Subcutaneous abdominal adipose tissue (tissue), 5 donors: ENCODE results near the gene INA.

Experiments used
- H3K27ac ChIP-seq: one replicate; pipeline ENCODE4 v1.7.0; 2013; ENCODE audit warnings: low read depth, mild to moderate bottlenecking, inconsistent platforms, low read length, moderate library complexity
- H3K27me3 ChIP-seq, 5 donors: one replicate each; pipeline ENCODE4 v1.7.0; 2013; ENCODE audit warnings: low read length in 5 of 5, inconsistent platforms in 1 of 5; ENCODE audit not compliant: control insufficient read depth in 5 of 5, insufficient read depth in 4 of 5
- H3K36me3 ChIP-seq, 5 donors: one replicate each; pipeline ENCODE4 v1.7.0; 2013; ENCODE audit warnings: low read length in 5 of 5; ENCODE audit not compliant: control insufficient read depth in 5 of 5, insufficient read depth in 5 of 5
- H3K4me1 ChIP-seq, 5 donors: one replicate each; pipeline ENCODE4 v1.7.0; 2013; ENCODE audit warnings: low read length in 5 of 5, mild to moderate bottlenecking in 3 of 5, moderate library complexity in 1 of 5; ENCODE audit not compliant: control insufficient read depth in 5 of 5, insufficient read depth in 5 of 5
- H3K4me3 ChIP-seq, 5 donors: one replicate each; pipeline ENCODE4 v1.7.0; 2013; ENCODE audit warnings: low read length in 5 of 5, low read depth in 1 of 5
- H3K9ac ChIP-seq, 5 donors: one replicate each; pipeline ENCODE4 v1.7.0; 2013; ENCODE audit warnings: low read length in 5 of 5, mild to moderate bottlenecking in 4 of 5, moderate library complexity in 3 of 5
- H3K9me3 ChIP-seq, 5 donors: one replicate each; pipeline ENCODE4 v1.7.0; 2013; ENCODE audit warnings: low read length in 5 of 5; ENCODE audit not compliant: control insufficient read depth in 5 of 5
- donor health status: healthy.
- donor health status: healthy.
- donor health status: healthy.
- donor health status: healthy.
- donor health status: healthy.

The INA gene

GRCh38 chr10:103265717-103266329 lies 11.1 kb upstream of the INA start:
- H3K9me3 ChIP-seq = peaks cover 0 to 4% (median 0%) of the 10 kb centered on the region in 5 donors
- H3K27ac ChIP-seq = no peak overlapping the region
- no peak overlapping the region for H3K4me3 ChIP-seq
- H3K36me3 ChIP-seq = no peaks in the 10 kb centered on the region
- peaks cover 3 to 15% (median 4%) of the 10 kb centered on the region in 5 donors for H3K27me3 ChIP-seq
- no peaks in the 10 kb centered on the region for H3K4me1 ChIP-seq
- no peak overlapping the region for H3K9ac ChIP-seq

DNA sequence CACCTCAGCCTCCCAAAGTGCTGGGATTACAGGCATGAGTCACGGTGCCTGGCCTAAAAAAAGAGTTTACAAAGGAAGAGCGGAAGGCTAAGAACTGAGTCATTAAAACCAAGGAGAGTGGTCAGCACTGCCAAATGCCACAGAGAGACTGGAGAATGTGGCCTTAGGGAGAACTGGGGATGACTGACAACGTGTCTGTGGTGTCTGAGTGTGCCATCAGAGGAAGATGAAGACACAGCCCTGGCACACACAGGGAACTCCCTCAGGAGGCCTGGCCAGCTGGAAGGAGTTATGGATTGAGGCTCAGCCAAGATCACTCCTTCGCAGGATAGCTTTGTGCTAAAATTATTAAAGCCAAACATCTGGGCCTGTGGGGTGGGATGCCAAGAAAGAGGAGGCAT lies 3.9 kb upstream of the INA start:
- Histone ChIP-seq H3K27me3 (peaks cover 15 to 30% (median 29%) of the 10 kb centered on the region in 5 donors), H3K36me3 (no peaks in the 10 kb centered on the region), H3K4me1 (peaks cover 2 to 24% (median 16%) of the 10 kb centered on the region in 5 donors), H3K4me3 (no peak overlapping the region), H3K27ac (no peak overlapping the region), H3K9ac (no peak overlapping the region), H3K9me3 (peaks cover 0 to 4% (median 0%) of the 10 kb centered on the region in 5 donors)

DNA sequence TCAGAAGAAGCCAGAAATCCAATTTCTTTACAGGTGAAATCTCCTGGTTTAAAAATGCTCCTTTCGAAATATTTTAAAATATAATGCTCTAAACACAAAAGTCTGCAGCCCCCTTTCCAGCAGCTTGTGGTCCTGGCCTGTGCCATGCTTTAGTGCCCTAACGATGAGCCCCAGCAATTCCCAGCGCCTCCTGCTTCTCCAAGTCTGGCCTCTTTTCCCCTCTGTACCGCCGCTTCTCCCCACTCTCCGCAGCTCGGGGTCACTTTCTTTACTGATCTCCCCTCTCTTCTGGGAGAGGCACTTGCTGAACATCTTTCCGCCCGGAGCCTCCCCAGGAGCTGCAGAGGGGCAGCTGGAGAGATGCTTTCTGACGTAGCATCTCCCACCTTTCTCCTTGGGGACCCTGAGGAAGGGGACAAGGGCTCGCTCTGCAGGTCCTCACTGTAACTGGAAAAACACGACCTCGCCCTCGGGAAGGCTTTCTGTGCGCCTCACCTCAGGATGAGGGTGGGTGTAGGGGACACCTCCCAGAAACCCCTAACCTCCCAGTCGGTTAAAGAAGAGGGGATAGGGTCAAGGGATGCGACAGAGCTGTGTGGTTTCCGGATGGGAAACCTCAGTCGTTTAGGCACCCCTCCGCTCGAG lies 565 bp upstream of the INA start:
- no peak overlapping the region for H3K9ac ChIP-seq
- peaks cover 0 to 4% (median 0%) of the 10 kb centered on the region in 5 donors for H3K9me3 ChIP-seq
- peaks cover 24 to 57% (median 50%) of the 10 kb centered on the region in 5 donors for H3K27me3 ChIP-seq
- no peak overlapping the region for H3K4me3 ChIP-seq
- peaks cover 2 to 24% (median 16%) of the 10 kb centered on the region in 5 donors for H3K4me1 ChIP-seq
- no peaks in the 10 kb centered on the region for H3K36me3 ChIP-seq
- no peak overlapping the region for H3K27ac ChIP-seq

- peaks cover 30 to 66% (median 56%) of the 10 kb centered on the region in 5 donors for H3K27me3 ChIP-seq
- no peak overlapping the region for H3K27ac ChIP-seq
- H3K4me3 ChIP-seq = peak overlapping the region in 2 of 5 donors; percentile 39 to 50
- peaks cover 2 to 24% (median 16%) of the 10 kb centered on the region in 5 donors for H3K4me1 ChIP-seq
- H3K36me3 ChIP-seq = no peaks in the 10 kb centered on the region
- H3K9ac ChIP-seq = no peak overlapping the region
- peaks cover 0 to 4% (median 0%) of the 10 kb centered on the region in 5 donors for H3K9me3 ChIP-seq
Observed at GRCh38 chr10:103277713-103278536, 987 bp downstream of the INA start.

DNA sequence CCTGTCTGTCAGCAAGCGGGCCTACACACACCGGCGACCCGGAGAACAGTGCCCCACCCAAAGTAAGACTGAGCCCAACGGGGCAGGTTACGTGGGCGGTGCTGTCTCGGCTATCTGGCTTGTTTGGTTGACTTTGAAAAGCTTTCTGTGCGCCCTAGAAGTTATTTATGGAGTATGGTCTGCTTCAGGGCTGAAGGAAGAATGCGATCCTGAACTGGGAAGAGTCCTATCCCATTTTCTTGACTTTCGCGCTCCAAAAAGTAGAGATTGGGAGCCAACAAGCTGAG lies 1.5 kb downstream of the INA start:
- peaks cover 0 to 4% (median 0%) of the 10 kb centered on the region in 5 donors for H3K9me3 ChIP-seq
- H3K4me3 ChIP-seq = no peak overlapping the region
- H3K27ac ChIP-seq = no peak overlapping the region
- H3K9ac ChIP-seq = no peak overlapping the region
- H3K4me1 ChIP-seq = peaks cover 0 to 19% (median 12%) of the 10 kb centered on the region in 5 donors
- H3K27me3 ChIP-seq = peaks cover 30 to 66% (median 56%) of the 10 kb centered on the region in 5 donors
- no peaks in the 10 kb centered on the region for H3K36me3 ChIP-seq

GRCh38 chr10:103278862-103279298 lies 1.9 kb downstream of the INA start:
- Histone ChIP-seq H3K9ac (no peak overlapping the region), H3K36me3 (no peaks in the 10 kb centered on the region), H3K4me1 (peaks cover 0 to 16% (median 10%) of the 10 kb centered on the region in 5 donors), H3K9me3 (peaks cover 0 to 4% (median 0%) of the 10 kb centered on the region in 5 donors), H3K27ac (no peak overlapping the region), H3K4me3 (no peak overlapping the region), H3K27me3 (peaks cover 30 to 66% (median 56%) of the 10 kb centered on the region in 5 donors)

DNA sequence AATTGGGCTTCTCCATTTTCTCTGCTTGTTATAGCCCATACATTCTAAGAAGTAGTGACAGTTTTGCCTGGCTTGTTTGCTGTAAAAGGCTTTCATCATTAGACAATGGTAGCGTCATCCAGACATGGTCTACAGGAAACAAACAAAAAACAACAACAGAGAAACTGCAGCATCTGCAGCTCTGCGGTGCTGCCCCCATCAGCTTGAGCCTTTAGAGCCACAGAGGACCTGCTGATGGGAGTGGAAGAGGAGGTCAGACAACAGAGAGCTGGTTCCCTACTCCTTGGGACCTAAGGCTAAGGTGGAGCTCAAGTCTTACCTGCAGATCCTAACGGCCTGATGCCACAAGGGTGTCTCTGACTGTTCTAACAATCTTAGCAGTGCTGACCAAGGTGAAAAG lies 3.1 kb downstream of the INA start:
- no peak overlapping the region for H3K4me3 ChIP-seq
- H3K36me3 ChIP-seq = no peaks in the 10 kb centered on the region
- no peak overlapping the region for H3K27ac ChIP-seq
- H3K4me1 ChIP-seq = peaks cover 0 to 16% (median 10%) of the 10 kb centered on the region in 5 donors
- peaks cover 0 to 4% (median 0%) of the 10 kb centered on the region in 5 donors for H3K9me3 ChIP-seq
- H3K27me3 ChIP-seq = peaks cover 30 to 68% (median 55%) of the 10 kb centered on the region in 5 donors
- H3K9ac ChIP-seq = no peak overlapping the region

DNA sequence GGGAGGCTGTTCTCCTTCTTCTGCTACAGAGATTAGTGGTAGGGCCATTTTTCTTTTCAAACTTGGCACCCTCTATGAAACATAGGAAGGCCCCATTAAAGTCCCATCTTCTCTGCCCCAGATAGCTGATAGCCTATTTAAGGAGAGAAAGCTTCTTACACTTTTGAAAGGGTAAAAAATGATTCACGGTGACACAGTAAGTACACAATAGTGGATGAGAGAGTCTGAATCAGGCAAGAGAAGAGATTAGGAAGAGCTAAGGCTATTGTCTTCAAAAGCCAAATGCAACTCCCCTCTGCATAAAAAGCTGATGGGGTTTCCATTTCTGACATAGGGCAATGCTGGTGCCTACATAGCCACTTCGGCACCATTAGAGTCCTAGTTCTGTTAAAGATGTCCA lies 3.6 kb downstream of the INA start:
- H3K27me3 ChIP-seq = peaks cover 30 to 64% (median 50%) of the 10 kb centered on the region in 5 donors
- peaks cover 0 to 16% (median 10%) of the 10 kb centered on the region in 5 donors for H3K4me1 ChIP-seq
- H3K27ac ChIP-seq = no peak overlapping the region
- no peaks in the 10 kb centered on the region for H3K36me3 ChIP-seq
- peaks cover 0 to 4% (median 0%) of the 10 kb centered on the region in 5 donors for H3K9me3 ChIP-seq
- H3K4me3 ChIP-seq = no peak overlapping the region
- no peak overlapping the region for H3K9ac ChIP-seq

GRCh38 chr10:103281753-103282152 lies 4.8 kb downstream of the INA start:
- Histone ChIP-seq H3K36me3 (no peaks in the 10 kb centered on the region), H3K9ac (no peak overlapping the region), H3K4me3 (no peak overlapping the region), H3K27me3 (peaks cover 26 to 54% (median 40%) of the 10 kb centered on the region in 5 donors), H3K27ac (no peak overlapping the region), H3K4me1 (peaks cover 0 to 13% (median 6%) of the 10 kb centered on the region in 5 donors), H3K9me3 (peaks cover 0 to 4% (median 0%) of the 10 kb centered on the region in 5 donors)
